NCI-H524 treated with DMSO at 0.1 percent for 48 hours (cell line): Measurements from ENCODE around the gene SORCS1.

ENCODE experiments used
- DNase-seq: peaks from one replicate; lab custom pipeline; 2025; lab: John Stamatoyannopoulos, UW

The SORCS1 gene

GRCh38 chr10:106734220-106734619 is 430.3 kb downstream of the SORCS1 start:
- DNase-seq, result no peak

GRCh38 chr10:106728232-106728631 is 436.3 kb downstream of the SORCS1 start:
- no peak for DNase-seq

GRCh38 chr10:106727170-106727569 is 437.3 kb downstream of the SORCS1 start:
- no peak for DNase-seq

- DNase-seq, result no peak
These were observed 442.0 kb downstream of the SORCS1 start for GRCh38 chr10:106722524-106722923.

- no peak for DNase-seq
These were observed 443.8 kb downstream of the SORCS1 start for GRCh38 chr10:106720683-106721082.

- DNase-seq, result no peak
These were observed 448.1 kb downstream of the SORCS1 start for GRCh38 chr10:106716381-106716780.

- DNase-seq, result no peak
These were observed 449.6 kb downstream of the SORCS1 start for GRCh38 chr10:106714734-106715555.

GRCh38 chr10:106713846-106714245 is 450.7 kb downstream of the SORCS1 start:
- no peak for DNase-seq

GRCh38 chr10:106712988-106713387 is 451.5 kb downstream of the SORCS1 start:
- DNase-seq, result no peak

GRCh38 chr10:106711313-106711906 is 453.1 kb downstream of the SORCS1 start:
- no peak for DNase-seq

- DNase-seq, result no peak
These were observed 456.0 kb downstream of the SORCS1 start for GRCh38 chr10:106708506-106708905.

GRCh38 chr10:106707657-106708056 is 456.8 kb downstream of the SORCS1 start:
- DNase-seq, result no peak

- DNase-seq, result no peak
These were observed 458.4 kb downstream of the SORCS1 start for GRCh38 chr10:106706127-106706526.

GRCh38 chr10:106705681-106706100 is 458.8 kb downstream of the SORCS1 start:
- DNase-seq, result no peak

- DNase-seq, result no peak
These were observed 468.3 kb downstream of the SORCS1 start for GRCh38 chr10:106696239-106696638.

- DNase-seq, result no peak
These were observed 469.8 kb downstream of the SORCS1 start for GRCh38 chr10:106694696-106695095.

GRCh38 chr10:106682175-106682574 is 482.3 kb downstream of the SORCS1 start:
- no peak for DNase-seq

- no peak for DNase-seq
These were observed 484.4 kb downstream of the SORCS1 start for GRCh38 chr10:106680061-106680460.

- DNase-seq, result no peak
These were observed 485.2 kb downstream of the SORCS1 start for GRCh38 chr10:106679314-106679713.

GRCh38 chr10:106672517-106673175 is 491.9 kb downstream of the SORCS1 start:
- no peak for DNase-seq

GRCh38 chr10:106661767-106662140 is 502.8 kb downstream of the SORCS1 start:
- DNase-seq, result no peak

GRCh38 chr10:106661133-106661766 is 503.3 kb downstream of the SORCS1 start:
- DNase-seq, result no peak

GRCh38 chr10:106660550-106660949 is 504.0 kb downstream of the SORCS1 start:
- no peak for DNase-seq
